GM12864 (cell line): ENCODE results near the gene CHCHD1.

ENCODE experiments used
- DNase-seq: peaks from one replicate; pipeline ENCODE4 v3.0.0-alpha.2; 2011; ENCODE audit warnings: low read depth
- H3K4me3 ChIP-seq: 2 replicates; pipeline ENCODE4 v1.5.1; 2011; ENCODE audit warnings: mild to moderate bottlenecking, low read depth, low read length, control low read depth
- CTCF ChIP-seq: IDR thresholded peaks from 2 replicates; pipeline ENCODE4 v1.5.1; 2011; ENCODE audit warnings: low read depth, mild to moderate bottlenecking, moderate library complexity, low read length, control low read depth, inconsistent platforms; ENCODE audit errors: missing control alignments

CHCHD1 gene

GRCh38 chr10:73779539-73780197 is 2.2 kb upstream of the CHCHD1 start:
- no peak for TF ChIP-seq CTCF
- DNase-seq = no peak
- no peak overlapping the region for H3K4me3 ChIP-seq

- no peak for TF ChIP-seq CTCF
- no peak for DNase-seq
- H3K4me3 ChIP-seq = no peak overlapping the region; the same call in 1 of the 2 replicates
Observed at GRCh38 chr10:73780301-73780700, 1.5 kb upstream of the CHCHD1 start.

GRCh38 chr10:73780966-73781365 is 882 bp upstream of the CHCHD1 start:
- peak overlapping the region; percentile 93 for H3K4me3 ChIP-seq
- no peak for DNase-seq
- no peak for TF ChIP-seq CTCF

- DNase-seq = no peak
- peak overlapping the region; percentile 93 for H3K4me3 ChIP-seq
- no peak for TF ChIP-seq CTCF
Observed at GRCh38 chr10:73781548-73781878, 335 bp upstream of the CHCHD1 start.

- DNase-seq = no peak
- H3K4me3 ChIP-seq = peak overlapping the region; percentile 93
- no peak for TF ChIP-seq CTCF
Observed at GRCh38 chr10:73782749-73783085, 869 bp downstream of the CHCHD1 start.

- peak; percentile 86 for DNase-seq
- peak within 1 kb of the TSS; percentile 91 for H3K4me3 ChIP-seq
- no peak for TF ChIP-seq CTCF
Observed at GRCh38 chr10:73785211-73785720, 3.4 kb downstream of the CHCHD1 start, which contains the start of gene ZSWIM8. Gene ZSWIM8 (plus strand): TSS chr10:73785606. CDS start chr10:73785879, 273 bp downstream.
